ENCODE results near the gene HCK. TPM values are rescaled to one million over a fixed set of nuclear protein-coding genes. Genes with fewer than 3 reads are reported as not detected.
A peak's percentile ranks its signal among the peaks of the same experiment; 100 is the strongest.
"Not testable (repeated sequence)": the region's sequence is repeated elsewhere in the genome, so short reads cannot be mapped to it uniquely, and the experiment has no call there.

HCK gene
- total RNA-seq, 1 donor from 2014 or later, result not detected

DNA sequence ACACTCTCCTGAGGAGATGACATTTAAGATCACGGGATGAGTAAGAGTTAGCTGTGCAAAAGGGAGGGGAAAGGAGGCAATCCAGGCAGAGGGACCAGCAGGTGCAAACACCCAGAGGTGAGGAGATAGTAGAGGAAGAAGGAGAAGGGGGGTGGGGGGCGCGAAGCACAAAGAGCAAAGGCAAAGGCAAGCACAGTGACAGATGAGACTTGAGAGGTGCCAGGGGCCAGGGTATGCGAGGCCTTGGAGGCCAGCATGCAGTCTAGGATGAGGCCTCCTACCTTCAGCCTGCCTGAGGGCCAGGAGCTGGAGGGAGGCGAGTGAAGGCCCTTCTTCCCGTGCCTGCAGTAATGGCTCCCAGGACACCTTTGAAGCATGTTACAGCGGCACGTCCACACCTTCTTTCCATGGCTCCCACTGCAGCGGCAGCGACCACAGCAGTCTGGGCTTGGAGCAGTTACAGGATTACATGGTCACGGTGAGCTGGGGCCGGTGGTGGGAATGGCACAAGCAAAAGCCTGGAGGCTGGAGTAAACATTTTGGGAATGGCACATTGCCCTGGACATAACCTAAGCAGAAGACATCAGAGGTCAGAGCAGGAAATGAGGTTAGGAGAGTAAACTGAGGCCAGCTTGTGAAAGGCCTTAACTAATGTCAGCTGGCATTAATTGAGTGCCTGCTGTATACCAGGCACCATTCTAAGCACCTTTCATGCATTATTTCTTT lies 23.2 kb upstream of the HCK start:
- DNase-seq (ENCODE audit: low read depth, low spot score), result no peak

DNA sequence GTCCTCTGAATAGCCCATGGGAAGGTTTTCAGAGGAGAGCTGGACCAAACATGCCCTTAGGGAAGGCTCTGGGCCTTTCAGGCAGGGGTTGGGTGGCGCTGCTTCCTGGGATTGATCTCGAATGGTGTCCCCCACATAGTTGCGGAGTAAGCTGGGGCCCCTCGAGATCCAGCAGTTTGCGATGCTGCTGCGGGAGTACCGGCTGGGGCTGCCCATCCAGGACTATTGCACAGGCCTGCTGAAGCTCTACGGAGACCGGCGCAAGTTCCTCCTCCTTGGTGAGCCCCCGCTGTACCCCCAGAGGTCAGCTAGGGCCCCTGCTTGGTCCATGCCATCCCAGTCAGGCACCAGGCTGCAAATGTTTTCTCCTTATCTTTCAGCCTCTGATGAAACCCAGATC lies 22.5 kb upstream of the HCK start:
- DNase-seq (ENCODE audit: low read depth, low spot score), result no peak

DNA sequence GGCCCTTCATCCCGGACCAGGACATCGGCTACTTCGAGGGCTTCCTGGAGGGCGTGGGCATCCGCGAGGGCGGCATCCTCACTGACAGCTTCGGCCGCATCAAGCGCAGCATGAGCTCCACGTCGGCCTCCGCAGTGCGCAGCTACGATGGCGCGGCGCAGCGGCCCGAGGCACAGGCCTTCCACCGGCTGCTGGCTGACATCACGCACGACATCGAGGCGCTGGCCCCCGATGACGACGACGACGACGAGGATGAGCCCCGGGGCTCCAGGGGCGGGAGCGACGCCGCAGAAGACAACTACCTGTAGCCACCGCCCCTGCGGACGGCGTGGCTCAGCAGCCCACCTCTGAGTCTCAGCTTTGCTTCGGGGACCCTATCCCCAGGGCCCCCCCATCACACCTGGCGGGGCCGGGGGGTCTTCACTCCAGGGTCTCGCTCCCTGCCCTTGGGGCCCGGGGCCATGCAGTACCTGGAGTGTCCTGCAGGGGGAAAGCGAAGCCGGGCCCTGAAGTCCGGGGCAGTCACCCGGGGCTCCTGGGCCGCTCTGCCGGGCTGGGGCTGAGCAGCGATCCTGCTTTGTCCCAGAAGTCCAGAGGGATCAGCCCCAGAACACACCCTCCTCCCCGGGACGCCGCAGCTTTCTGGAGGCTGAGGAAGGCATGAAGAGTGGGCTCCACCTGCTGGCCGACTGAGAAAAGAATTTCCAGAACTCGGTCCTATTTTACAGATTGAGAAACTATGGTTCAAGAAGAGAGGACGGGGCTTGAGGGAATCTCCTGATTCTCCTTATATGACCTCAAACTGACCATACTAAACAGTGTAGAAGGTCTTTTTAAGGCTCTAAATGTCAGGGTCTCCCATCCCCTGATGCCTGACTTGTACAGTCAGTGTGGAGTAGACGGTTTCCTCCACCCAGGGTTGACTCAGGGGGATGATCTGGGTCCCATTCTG lies 20.8 kb upstream of the HCK start:
- peak; percentile 36 for DNase-seq (ENCODE audit: low read depth, low spot score)

DNA sequence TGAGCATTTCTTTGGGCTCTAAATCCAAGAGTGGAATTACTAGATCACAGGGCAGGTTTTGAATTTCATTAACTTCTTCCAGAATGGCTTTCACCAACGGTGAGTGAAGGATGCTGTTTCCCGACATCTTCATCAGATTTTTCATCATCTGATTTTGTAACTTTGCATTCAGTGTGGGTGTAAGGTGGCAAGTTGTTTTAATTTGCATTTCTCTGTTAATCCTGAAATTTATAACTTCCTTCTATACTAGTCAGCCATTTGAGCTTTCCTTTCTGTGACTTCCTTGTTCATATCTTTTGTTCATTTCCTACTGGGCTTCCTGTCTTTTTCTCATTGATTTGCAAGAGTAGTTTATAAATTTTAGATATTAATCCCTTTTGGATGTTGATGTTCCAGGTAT lies 18.7 kb upstream of the HCK start:
- DNase-seq (ENCODE audit: low read depth, low spot score), result no peak

DNA sequence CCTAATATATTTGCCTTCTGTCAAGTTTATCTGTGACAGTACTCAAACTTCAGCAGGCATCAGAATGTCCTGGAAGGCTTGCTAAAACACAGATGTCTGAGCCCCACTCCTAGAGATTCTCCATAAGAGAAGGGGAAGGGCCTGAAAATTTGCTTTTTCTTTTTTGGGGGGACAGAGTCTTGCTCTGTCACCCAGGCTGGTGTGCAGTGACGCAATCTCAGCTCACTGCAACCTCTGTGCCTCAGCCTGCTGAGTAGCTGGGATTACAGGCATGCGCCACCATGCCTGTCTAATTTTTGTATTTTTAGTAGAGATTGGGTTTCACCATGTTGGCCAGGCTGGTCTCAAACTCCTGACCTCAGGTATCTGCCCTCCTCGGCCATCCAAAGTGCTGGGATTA lies 18.3 kb upstream of the HCK start:
- DNase-seq (ENCODE audit: low read depth, low spot score), result not testable (repeated sequence)

DNA sequence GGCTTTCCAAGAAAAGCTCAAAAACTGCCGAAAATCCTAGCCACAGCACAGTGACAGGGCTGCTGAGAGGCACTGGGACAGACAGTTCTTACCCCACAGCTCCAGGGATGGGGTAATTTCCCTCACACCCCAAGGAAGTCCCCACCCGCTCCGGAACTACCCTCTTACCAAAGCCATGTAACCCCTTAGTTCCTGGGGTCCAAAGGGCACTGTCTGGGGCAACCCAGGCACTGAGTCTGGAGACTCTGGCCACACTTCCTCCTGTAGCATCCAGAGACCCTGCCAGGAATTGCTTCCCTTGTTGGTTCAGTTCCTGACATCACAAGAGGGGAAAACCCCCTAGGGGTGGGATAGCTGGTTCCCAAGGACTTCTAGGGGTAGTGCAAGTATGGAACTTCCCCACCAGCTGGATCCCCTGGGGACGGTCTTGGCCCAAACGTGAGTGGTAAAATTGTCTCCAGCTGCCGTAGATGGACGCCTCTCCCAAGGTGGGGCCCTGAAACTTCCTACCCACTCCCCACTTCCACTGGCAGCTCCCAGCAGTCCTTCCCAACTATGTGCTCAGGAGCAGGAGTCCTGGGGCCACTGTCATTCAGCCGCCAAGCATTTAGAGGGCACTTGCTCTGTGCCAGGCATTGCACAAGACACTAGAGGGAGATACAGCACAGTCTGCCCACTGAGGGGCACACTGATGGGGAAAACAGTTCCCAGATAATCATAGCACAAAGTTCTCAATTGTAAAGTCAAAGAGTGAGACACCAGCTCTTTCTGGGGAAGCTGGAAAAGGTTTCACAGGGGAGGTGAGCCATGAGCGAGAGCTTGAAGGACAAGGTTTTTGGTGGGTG lies 17.2 kb upstream of the HCK start:
- no peak for DNase-seq (ENCODE audit: low read depth, low spot score)

DNA sequence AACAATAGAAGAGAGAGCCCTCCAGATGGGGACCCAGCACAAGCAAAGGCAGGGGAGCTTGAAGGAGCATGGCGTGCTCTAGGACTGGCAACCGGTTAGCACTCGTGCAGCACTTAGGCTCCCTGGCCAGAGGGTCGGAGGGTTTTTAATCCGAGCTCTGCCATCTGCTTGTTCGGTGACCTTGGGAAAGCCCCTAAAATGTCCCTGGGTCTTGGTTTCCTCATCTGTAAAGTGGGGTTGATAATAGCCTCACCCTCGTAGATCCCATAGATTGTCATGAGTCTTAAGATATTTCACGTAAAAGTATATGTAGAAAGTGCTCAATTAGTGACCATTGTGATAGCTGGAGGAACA lies 16.6 kb upstream of the HCK start:
- no peak for DNase-seq (ENCODE audit: low read depth, low spot score)

DNA sequence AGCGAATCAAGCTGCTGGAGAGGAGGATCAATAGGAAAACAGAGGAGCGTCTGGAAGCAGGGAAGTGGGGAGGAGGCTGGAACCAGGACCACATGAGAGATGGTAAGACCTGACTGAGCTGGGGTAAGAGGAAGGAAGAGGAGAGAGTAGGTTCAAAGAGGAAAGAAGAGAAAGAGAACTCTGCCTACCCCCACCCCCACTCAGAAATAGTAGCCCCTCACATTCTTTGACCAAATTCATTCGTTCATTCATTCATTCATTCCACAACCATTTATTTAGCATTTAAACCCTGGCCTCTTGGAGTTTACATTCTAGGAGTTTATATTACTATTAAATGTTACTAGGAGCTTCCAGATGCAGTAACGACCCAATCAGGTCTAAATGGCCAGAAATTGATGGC lies 15.8 kb upstream of the HCK start:
- DNase-seq (ENCODE audit: low read depth, low spot score), result no peak

DNA sequence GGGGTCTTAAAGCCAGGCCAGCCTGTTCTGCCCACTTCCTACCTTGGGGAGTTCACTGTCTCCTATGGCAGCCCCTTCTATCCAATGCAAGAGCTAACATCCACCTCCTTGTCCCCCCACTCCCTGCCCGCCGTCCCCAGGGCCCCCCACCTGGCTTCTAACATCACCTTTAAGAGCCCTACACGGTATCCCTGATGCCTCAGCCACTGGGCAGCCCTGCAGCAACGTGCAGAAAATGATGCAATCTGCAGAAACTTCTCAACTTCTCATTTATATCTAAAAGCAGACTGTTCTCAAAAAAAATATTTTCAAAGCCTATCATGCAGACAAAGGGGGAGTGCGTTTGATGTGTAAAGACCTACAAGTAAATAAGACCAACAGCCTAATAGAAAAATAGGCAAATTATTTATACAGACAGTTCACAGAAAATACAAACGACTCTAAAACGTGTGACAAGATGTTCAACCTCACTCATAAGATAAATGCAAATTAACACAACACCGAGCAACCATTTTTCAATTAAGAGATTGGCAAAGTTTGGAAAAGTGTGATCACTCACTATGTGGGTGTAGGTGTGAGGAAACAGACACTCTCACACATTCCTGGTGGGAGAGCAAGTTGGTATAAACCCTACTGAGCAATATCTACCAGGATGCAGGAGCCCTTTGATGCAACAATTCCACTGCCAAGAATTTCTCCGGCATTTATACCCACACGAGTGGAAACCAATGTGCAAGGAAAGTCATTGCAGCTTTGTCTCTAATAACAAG lies 15.1 kb upstream of the HCK start:
- DNase-seq (ENCODE audit: low read depth, low spot score), result no peak

DNA sequence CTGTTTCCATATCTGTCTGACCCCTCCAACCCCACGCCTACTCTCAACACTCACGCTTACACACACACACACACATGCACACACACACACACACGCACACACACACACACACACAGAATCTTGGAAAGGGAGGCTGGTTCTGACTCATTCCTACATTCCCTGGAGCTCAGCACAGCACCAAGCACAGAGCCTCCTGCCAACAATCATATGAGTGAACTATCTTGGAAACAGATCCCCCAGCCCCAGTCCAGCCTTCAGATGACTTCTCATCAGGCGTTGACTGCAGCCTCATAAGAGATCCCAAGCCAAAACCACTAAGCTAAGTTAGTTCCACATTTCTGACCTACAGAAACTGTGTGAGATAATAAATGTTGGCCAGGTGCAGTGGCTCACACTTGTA lies 14.1 kb upstream of the HCK start:
- DNase-seq (ENCODE audit: low read depth, low spot score), result no peak

DNA sequence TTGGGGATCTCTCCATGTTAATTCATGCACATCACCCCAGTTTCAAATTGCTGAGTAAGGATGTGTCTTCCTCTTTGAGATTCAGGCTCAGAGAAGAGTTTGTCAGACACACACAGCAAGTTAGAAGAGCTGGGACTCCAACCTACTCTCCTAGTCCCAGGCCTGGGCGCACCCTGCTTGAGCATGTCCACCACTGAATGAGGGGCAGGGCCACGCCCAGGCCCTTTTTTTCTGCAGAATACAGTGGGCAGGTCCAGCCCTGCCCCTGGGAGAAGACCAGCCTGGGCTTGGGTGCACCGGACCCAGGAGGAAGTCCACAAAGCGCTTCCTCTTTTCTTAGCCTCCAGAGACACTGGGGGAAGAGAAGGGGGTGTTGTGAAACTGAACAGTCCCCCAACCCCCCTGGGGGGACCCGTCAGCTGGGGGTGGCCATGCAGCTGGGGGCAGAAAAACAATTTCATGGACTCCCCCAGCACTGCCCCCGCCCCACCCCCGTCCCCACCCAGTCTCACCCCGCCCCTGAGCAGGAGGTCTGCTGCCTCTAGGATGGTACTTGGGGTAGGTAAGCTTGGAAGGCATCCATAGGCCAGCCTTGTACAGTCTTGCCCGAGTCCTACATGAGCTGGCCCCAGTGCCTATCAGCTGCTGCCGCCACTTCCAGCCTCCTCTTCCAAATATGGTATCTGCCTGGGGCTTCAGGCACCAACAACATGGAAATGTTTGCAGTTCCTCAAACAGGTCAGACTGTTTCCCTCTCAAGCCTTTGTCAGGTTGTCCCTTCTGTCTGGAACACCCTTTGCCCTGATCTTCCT lies 11.7 kb upstream of the HCK start:
- no peak for DNase-seq (ENCODE audit: low read depth, low spot score)

DNA sequence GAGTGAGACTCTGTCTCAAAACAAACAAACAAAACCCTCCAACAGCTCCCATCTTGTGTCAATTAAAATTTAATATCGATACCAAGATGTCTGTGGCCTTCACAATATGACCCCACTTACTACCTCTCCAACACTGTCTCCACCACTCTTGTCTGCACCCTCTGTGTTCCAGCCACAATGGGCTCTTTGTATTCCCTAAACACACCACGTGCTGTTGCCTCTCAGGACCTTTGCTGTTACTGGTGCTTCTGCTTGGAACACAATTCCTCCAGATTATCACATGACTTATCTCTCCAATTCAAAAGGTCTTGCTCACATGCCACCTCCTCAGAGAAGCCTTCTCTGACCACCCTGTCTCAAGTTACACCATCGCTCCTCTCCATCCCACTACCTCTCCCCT lies 6.0 kb upstream of the HCK start:
- DNase-seq (ENCODE audit: low read depth, low spot score), result no peak

DNA sequence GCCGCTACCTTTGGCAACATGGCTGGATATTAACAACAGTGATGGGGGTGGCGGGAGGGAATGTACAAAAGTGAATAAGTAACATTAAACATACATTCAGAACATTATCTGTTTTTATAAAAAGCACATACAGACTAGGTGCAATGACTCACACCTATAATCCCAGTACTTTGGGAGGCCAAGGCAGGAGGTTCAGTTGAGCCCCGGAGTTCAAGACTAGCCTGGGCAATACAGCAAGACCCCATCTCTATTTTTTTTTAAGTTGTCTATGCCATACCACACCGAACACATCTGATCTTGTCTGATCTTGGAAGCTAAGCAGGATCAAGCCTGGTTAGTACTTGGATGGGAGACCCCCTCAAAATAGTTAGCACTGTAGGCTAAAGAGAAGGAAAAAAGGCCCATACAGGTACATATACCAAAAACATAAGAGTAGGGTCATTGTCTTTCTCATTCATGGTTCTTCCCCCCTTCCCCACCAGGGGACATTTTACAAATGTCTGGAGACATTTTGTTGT lies 1.7 kb upstream of the HCK start:
- DNase-seq (ENCODE audit: low read depth, low spot score), result no peak

DNA sequence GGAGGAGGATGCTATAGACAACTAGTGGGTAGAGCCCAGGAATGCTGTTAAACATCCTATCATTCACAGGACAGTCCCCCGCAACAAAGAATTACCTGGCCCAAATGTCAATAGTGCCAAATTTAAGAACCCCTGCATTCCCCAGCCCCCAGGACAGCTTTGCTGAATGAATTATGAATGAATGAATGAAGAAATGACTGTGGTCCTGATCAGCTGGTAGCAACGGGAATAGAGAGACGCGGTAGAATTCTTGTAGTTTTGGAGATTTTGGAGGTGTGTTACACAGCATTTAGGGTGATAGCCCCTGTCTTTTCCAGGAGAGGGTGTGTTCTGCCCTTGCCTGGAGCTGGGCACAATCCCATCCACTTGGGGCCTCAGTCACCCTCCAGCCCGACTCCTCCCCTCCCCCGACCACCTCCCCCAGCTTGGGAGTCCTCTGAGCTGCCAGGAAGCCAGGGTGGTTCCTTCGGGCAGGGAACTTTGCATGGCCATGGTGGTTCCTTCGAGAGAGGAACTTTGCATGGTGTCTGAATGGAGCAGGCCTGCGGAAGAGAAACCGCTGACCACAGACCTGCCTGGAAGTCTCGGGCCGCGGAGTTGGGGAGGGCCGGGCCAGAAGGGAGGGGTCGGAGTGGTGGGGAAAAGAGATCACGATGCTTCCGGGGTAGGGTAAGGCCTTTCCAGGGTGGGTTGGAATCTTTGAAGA lies 1.0 kb upstream of the HCK start:
- no peak for DNase-seq (ENCODE audit: low read depth, low spot score)

DNA sequence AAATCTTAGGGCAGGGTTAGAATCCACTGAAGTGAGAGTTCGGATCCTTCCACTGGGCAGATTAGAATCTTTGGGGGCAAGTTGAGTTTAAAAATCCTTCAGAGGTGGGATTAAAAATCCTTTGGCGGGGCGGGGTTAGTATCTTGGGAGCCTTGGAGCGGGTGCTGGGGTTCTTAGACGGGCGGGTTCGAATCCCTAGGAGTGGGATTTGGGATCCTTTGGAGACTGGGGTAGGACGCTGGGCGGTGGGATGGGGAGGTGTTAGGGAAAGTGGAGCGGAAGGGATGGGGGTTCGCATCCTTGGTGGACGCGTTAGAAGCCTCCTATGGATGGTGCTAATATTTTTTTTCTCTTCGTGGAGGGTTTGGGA lies 337 bp upstream of the HCK start:
- DNase-seq (ENCODE audit: low read depth, low spot score), result no peak

DNA sequence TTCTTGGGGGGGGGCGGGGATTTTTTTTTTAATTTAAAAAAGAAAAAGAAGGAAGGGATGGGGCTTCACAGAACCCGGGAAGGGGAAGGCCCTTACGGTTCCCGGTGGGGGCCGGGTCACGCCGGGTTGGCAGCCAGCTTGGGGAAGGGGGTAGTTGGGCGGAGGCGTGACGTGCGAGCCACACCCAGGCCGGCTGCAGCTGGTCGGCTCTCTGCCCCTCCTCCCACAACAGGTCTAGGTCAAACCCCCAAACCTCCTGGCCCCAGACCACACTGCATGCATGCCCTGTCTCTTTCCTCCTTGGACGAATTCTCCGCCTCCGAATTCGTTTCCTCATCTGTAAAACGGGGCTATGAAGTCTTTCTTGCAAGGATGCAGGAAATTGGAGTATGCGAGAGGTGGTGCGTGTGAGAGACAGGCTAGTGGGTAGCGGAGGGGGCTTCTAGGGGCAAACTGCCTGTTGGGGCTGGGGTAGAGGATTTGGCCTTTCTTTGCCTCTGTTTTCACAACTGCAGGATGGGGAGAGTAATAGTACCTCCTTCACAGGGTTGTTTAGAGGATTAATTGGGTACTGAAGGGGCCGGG lies 828 bp downstream of the HCK start:
- DNase-seq (ENCODE audit: low read depth, low spot score), result no peak

DNA sequence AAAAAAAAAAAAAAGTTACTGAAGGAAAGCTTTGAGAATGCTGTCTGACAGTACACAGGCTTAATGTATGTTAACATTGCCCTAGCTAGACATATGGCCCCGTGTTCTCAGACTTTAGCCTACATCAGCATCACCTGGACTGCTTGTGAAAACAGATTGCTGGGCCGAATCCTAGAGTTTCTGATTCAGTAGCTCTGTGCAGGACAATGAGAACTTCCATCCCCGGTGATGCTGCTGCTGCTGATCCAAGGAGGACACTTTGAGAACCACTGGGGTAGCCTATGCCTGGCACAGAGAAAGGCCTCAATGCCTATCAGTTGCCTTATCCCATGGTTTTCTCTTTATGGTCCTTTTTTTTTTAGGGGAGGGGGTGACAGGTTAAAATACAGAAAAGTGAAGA lies 1.6 kb downstream of the HCK start:
- DNase-seq (ENCODE audit: low read depth, low spot score), result no peak

DNA sequence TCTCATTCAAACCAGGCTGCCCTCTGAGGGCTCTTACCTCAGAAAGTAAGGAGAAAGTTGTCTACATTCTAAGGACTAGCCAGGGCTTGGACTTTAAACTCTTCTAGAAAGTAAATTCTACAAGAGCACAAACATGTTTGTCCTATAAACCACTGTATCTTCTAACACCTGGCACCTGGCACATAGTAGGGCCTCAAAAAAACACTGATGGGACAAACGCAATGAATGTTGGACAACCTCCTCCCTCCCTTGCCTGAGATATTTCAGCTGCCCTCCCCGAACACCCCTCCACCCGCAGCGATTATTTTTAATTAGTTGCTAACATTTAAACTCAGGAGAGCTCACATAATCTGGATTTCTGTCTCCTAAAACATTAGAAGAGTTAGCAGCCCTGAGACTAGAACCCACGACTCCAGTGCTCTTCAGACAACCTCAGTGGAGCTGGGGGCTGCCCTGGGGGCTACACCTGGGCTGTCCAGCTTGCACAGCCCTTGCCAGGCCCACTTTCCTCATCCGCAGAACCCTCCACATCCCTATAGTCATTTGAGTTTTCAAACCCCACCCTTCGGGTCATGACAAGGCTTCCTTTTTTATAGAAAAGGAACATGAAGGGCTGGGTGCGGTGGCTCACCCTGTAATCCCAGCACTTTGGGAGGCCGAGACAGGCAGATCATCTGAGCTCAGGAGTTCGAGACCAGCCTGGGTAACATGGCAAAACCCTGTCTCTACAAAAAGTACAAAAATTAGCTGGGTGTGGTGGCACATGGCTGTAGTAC lies 4.9 kb downstream of the HCK start:
- no peak for DNase-seq (ENCODE audit: low read depth, low spot score)
